NB4 (cell line): Measurements from ENCODE around the gene NTN4.
"Not testable (repeated sequence)": the region's sequence is repeated elsewhere in the genome, so short reads cannot be mapped to it uniquely, and the experiment has no call there.

ENCODE experiments used
- DNase-seq: peaks from one replicate; pipeline ENCODE4 v3.0.0; 2010; ENCODE audit warnings: low read depth
- H3K4me3 ChIP-seq: one replicate; pipeline ENCODE4 v1.5.1; 2011; ENCODE audit warnings: mild to moderate bottlenecking, low read depth, low read length, moderate library complexity
- MYC ChIP-seq: IDR thresholded peaks from 2 replicates; pipeline ENCODE4 v1.6.1; 2011; ENCODE audit warnings: low read depth, low read length
- POLR2A ChIP-seq: IDR thresholded peaks from 2 replicates; pipeline ENCODE4 v1.6.1; 2011; ENCODE audit warnings: mild to moderate bottlenecking; ENCODE audit not compliant: insufficient read length; ENCODE audit errors: extremely low read depth
- TF ChIP-seq, protein P1 (sequence below): IDR thresholded peaks from 2 replicates; pipeline ENCODE4 v1.6.1; 2011; ENCODE audit warnings: low read depth, low read length
- TF ChIP-seq, protein P2 (sequence below): IDR thresholded peaks from one replicate; pipeline ENCODE4 v1.5.1; 2012; ENCODE audit warnings: low read depth, low read length

The NTN4 gene

DNA sequence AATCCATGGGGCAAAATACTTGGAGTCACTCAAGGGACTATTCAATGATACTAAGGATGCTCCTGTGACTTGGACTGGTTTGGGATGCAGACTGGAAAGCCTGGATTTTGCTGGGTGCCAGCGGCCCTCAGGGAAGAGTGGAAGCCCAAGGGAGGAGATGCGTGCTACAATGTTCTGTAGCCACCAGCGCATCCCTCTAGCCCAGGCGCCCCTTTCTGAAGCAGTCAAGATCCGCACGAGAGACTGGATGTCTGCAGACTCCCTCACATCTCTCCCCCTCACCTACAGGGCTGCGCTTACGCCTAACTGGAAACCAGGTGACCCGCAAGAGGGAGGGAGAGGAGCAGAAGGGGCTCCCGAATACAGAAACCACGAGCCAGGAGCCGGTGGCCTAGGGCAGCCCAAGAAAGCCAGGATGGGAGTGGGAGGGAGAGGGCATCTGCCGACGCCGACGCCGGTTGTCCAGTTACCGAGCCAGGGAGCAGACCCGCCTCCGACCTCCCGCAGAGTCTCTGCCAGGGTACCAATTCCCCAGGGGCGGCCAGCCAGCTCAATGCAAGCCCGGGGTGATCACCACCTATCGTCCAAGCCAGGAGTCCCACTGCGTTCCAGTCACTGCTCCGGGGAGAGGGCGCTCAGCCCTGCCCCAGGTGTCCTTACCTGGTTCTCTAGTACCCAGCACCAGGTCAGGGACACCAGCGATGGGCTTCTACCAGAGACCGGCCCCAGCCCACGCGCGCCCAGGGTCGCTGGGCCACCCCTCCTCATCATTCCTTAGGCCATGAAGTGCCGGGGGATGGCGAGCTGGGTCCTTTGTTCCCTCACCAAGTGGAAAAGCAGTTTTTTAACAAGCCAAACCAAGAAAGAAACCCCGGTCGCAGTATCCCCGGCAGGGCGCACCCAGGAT, 1.2 kb downstream of the NTN4 start:
- TF ChIP-seq MYC: no peak
- no peak for TF ChIP-seq POLR2A
- TF ChIP-seq, protein P1, sequence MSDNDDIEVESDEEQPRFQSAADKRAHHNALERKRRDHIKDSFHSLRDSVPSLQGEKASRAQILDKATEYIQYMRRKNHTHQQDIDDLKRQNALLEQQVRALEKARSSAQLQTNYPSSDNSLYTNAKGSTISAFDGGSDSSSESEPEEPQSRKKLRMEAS: no peak
- TF ChIP-seq, protein P2, sequence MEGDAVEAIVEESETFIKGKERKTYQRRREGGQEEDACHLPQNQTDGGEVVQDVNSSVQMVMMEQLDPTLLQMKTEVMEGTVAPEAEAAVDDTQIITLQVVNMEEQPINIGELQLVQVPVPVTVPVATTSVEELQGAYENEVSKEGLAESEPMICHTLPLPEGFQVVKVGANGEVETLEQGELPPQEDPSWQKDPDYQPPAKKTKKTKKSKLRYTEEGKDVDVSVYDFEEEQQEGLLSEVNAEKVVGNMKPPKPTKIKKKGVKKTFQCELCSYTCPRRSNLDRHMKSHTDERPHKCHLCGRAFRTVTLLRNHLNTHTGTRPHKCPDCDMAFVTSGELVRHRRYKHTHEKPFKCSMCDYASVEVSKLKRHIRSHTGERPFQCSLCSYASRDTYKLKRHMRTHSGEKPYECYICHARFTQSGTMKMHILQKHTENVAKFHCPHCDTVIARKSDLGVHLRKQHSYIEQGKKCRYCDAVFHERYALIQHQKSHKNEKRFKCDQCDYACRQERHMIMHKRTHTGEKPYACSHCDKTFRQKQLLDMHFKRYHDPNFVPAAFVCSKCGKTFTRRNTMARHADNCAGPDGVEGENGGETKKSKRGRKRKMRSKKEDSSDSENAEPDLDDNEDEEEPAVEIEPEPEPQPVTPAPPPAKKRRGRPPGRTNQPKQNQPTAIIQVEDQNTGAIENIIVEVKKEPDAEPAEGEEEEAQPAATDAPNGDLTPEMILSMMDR: no peak
- no peak for DNase-seq
- no peak overlapping the region for H3K4me3 ChIP-seq

DNA sequence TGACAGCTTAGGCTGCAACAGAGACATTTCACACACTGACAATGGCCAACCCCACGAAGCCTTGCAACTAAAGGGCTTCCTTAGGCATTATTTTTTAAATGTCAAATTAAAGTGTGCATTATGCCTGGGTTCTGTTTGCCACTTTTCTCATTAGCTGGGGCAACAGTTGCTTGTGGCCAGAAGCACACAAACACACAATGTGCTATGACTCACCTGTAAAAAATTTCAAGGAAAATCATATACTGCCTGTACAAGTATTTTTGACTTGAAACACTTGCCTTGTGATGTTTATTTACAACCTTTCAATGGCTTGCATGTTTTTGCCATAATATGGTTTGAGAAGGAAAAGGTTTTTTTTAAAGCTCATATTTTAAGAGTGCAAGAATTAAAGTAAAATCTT, 1.9 kb downstream of the NTN4 start:
- H3K4me3 ChIP-seq: no peak overlapping the region
- no peak for DNase-seq
- TF ChIP-seq, protein P2: no peak
- TF ChIP-seq POLR2A (no peak), MYC (no peak)
- TF ChIP-seq, protein P1: no peak

DNA sequence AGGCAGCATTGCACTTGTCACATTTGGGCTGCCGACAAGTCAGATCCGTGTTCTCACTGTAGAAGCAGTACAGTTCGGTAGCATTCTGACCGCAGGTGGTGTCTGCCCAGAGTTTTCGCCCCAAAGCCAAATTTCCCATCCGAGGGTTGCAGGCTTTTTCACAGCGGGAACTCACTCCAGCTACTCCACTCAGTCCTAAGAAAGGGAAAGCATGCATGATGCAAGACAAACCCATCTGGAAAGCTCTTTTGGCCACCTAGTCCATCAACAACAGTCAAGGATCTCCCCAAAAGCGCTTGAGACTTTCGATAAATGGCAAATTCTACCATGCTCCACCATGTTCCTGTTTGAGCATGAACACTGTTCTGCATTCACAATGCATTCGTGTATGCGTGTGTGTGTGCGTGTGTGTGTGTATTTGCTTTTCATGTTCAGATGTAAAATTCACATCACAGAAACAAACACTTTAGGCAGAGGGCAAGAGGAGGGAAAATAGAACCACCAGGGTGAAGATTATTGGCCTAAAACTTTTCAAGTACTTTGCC, 3.2 kb downstream of the NTN4 start:
- TF ChIP-seq, protein P2: no peak
- TF ChIP-seq MYC (no peak), POLR2A (no peak)
- TF ChIP-seq, protein P1: no peak
- H3K4me3 ChIP-seq: no peak overlapping the region
- no peak for DNase-seq

DNA sequence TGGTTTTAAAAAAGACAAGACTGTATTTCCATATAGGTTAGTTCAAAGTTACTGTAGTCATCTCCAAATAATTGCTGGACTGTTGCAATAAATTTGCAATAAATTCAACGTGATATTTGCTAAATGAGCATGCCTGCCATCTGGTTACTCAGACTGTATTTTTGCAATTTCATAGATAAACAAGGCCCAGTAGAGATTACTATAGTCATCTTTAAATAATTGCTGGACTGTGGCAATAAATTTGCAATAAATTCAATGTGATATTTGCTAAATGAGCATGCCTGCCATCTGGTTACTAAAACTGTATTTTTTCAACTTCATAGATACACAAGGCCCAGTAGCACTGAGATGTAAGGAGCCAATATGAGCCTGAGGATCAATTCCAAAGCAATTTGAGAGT, 5.6 kb downstream of the NTN4 start:
- H3K4me3 ChIP-seq: no peak overlapping the region
- no peak for TF ChIP-seq POLR2A
- DNase-seq: no peak

DNA sequence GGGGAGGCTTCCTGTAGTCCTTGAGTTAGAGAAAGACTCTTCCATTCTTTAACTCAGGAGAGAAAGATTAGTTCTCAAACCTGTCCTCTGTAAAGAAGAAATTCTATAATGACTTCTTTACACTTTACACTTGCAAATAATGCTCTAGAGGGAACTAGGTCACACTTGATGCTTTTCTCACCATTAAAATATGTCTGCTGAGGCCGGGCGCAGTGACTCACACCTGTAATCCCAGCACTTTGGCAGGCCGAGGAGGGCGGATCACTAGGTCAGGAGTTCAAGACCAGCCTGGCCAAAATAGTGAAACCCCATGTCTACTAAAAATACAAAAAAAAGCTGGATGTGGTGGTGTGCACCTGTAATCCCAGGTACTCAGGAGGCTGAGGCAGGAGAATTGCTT, 6.3 kb downstream of the NTN4 start:
- TF ChIP-seq MYC (no peak), POLR2A (no peak)
- TF ChIP-seq, protein P2: no peak
- TF ChIP-seq, protein P1: no peak
- DNase-seq: no peak
- no peak overlapping the region for H3K4me3 ChIP-seq

DNA sequence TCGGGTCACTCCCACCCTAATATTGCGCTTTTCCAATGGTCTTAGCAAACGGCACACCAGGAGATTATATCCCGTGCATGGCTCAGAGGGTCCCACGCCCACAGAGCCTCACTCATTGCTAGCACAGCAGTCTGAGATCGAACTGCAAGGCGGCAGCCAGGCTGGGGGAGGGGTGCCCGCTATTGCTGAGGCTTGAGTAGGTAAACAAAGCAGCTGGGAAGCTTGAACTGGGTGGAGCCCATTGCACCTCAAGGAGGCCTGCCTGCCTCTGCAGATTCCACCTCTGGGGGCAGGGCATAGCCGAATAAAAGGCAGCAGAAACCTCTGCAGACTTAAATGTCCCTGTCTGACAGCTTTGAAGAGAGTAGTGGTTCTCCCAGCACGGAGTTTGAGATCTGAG, 15.1 kb downstream of the NTN4 start:
- H3K4me3 ChIP-seq, DNase-seq: not testable (repeated sequence)
